Measurements from ENCODE around the gene CHST10.

DNA sequence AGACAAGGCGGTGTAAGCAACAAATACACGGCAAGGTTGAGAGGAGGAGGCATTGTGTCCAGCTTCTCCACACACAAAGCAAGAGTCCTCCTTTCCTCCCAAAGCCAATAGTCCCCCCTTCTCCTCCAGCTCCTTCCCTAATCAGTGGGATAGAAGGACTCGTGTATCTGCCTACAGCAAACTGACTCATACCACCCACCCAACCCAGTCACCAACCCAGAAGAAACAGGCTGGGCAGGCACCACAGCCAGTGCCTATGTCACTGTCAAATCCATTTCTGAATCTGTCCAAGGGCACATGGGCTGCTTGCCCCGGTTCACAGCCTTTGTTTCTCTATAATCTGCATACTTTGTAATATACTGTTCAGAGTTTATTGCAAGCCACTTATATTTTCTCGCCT lies 33.6 kb upstream of the CHST10 start:
- TF ChIP-seq, protein P1, sequence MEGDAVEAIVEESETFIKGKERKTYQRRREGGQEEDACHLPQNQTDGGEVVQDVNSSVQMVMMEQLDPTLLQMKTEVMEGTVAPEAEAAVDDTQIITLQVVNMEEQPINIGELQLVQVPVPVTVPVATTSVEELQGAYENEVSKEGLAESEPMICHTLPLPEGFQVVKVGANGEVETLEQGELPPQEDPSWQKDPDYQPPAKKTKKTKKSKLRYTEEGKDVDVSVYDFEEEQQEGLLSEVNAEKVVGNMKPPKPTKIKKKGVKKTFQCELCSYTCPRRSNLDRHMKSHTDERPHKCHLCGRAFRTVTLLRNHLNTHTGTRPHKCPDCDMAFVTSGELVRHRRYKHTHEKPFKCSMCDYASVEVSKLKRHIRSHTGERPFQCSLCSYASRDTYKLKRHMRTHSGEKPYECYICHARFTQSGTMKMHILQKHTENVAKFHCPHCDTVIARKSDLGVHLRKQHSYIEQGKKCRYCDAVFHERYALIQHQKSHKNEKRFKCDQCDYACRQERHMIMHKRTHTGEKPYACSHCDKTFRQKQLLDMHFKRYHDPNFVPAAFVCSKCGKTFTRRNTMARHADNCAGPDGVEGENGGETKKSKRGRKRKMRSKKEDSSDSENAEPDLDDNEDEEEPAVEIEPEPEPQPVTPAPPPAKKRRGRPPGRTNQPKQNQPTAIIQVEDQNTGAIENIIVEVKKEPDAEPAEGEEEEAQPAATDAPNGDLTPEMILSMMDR (IDR thresholded peaks at IDR 0.05), result no peak
- TF ChIP-seq EP300 (IDR thresholded peaks at IDR 0.05) (no peak), POLR2A (IDR thresholded peaks at IDR 0.05) (no peak)
